GM12878 (cell line): Measurements from ENCODE around the gene SUPT6H. TPM values are rescaled to one million over a fixed set of nuclear protein-coding genes. Genes with fewer than 3 reads are reported as not detected.
"Not testable (repeated sequence)": the region's sequence is repeated elsewhere in the genome, so short reads cannot be mapped to it uniquely, and the experiment has no call there.

Source experiments
- ATAC-seq: fragments of 200-7000 bp; cut with Tn5 transposase; 3 replicates; pipeline ENCODE4 v1.9.1; 2020; ENCODE audit warnings: mild to moderate bottlenecking, moderate library complexity
- BruUV-seq: library from RNA; stranded (reverse); fragments of 400-500 nt; replicated peaks from 2 replicates; lab custom pipeline; 2021; lab: Mats Ljungman, UMichigan
- CTCF ChIA-PET: fragments of 300-600 bp; sonication (Branson Sonifier 250); formaldehyde crosslinking; extraction: SDS; loops from one replicate; lab custom pipeline; 2021; ENCODE audit warnings: inconsistent platforms; lab: Yijun Ruan, JAX
- POLR2A ChIA-PET: fragments of 350-600 bp; formaldehyde crosslinking; extraction: SDS; loops from one replicate; lab custom pipeline; 2021; ENCODE audit warnings: inconsistent platforms; lab: Charles Lee
- RAD21 ChIA-PET: fragments of 300-600 bp; sonication (Branson Sonifier 250); formaldehyde crosslinking; loops from one replicate; lab custom pipeline; 2023; ENCODE audit warnings: antibody characterized with exemption; ENCODE audit not compliant: unreplicated experiment; lab: Charles Lee
- SMC1A ChIA-PET: fragments of 300-600 bp; sonication (Branson Sonifier 250); formaldehyde crosslinking; loops from one replicate; lab custom pipeline; 2023; ENCODE audit not compliant: unreplicated experiment, uncharacterized antibody; lab: Charles Lee
- DNase-seq: peaks from one replicate; pipeline ENCODE4 v3.0.0-alpha.2; 2011; ENCODE audit warnings: low read depth, low spot score
- FAIRE-seq: peaks from 3 replicates; lab custom pipeline; 2011; peaks lifted over from hg19 to GRCh38; lab: Jason Lieb, UNC
- H2AFZ ChIP-seq: 2 replicates; pipeline ENCODE4 v1.6.0; 2011; ENCODE audit warnings: low read depth, low read length, control low read depth; ENCODE audit not compliant: control insufficient read depth
- H3K27ac ChIP-seq: 2 replicates; pipeline ENCODE4 v1.5.1; 2011; ENCODE audit warnings: control low read depth; ENCODE audit not compliant: control insufficient read depth, insufficient read depth
- H3K27me3 ChIP-seq, 2 experiments: replicated peaks in 1 of 2; 2 replicates each; pipeline versions ENCODE4 v1.6.0 to v1.6.1; 2011; ENCODE audit warnings: low read length in 1 of 2; ENCODE audit not compliant: control insufficient read depth in 2 of 2, insufficient read depth in 2 of 2
- H3K36me3 ChIP-seq, 2 experiments: 2 replicates each; pipeline ENCODE4 v1.5.1; 2011; ENCODE audit warnings: low read length in 1 of 2; ENCODE audit not compliant: control insufficient read depth in 2 of 2, insufficient read depth in 2 of 2
- H3K4me1 ChIP-seq: 2 replicates; pipeline ENCODE4 v1.6.1; 2011; ENCODE audit warnings: mild to moderate bottlenecking, low read length, moderate library complexity, mixed read lengths; ENCODE audit not compliant: control insufficient read depth, insufficient read depth
- H3K4me2 ChIP-seq: 2 replicates; pipeline ENCODE4 v1.6.0; 2011; ENCODE audit warnings: control low read depth; ENCODE audit not compliant: control insufficient read depth, insufficient read depth
- H3K4me3 ChIP-seq: fragments of 200-600 bp; sonication (generic); 2 replicates; pipeline ENCODE4 v1.5.1; 2016
- H3K79me2 ChIP-seq: 2 replicates; pipeline ENCODE4 v1.6.0; 2011; ENCODE audit warnings: low read length; ENCODE audit not compliant: control insufficient read depth, insufficient read depth
- H3K9ac ChIP-seq: 2 replicates; pipeline ENCODE4 v1.8.0; 2011; ENCODE audit warnings: low read length, control low read depth, mixed read lengths; ENCODE audit not compliant: control insufficient read depth, insufficient read depth
- H3K9me3 ChIP-seq: replicated peaks from 3 replicates; pipeline ENCODE4 v1.5.1; 2011; ENCODE audit warnings: mild to moderate bottlenecking, low read length; ENCODE audit not compliant: control insufficient read depth, insufficient read depth
- H4K20me1 ChIP-seq: 2 replicates; pipeline ENCODE4 v1.6.0; 2011; ENCODE audit not compliant: control insufficient read depth, insufficient read depth
- RBBP5 ChIP-seq: fragments of 200-600 bp; sonication (generic); conservative IDR thresholded peaks from 2 replicates; pipeline ENCODE4 v1.6.1; 2016
- RELA ChIP-seq: fragments of 450-650 bp; IDR thresholded peaks from 2 replicates; pipeline ENCODE4 v1.8.0; 2014; ENCODE audit warnings: borderline replicate concordance; ENCODE audit not compliant: partially characterized antibody
- TCF12 ChIP-seq: IDR thresholded peaks from 2 replicates; pipeline ENCODE4 v1.6.1; 2011; ENCODE audit warnings: low read depth, mild to moderate bottlenecking, low read length
- WGBS: methylation state at CpG from one replicate; pipeline ENCODE4 v1.1.6; 2016; ENCODE audit warnings: low lambda C conversion rate; ENCODE audit not compliant: insufficient replicate concordance, insufficient coverage; ENCODE audit errors: missing lambda C conversion rate; 5-methylcytosine and 5-hydroxymethylcytosine counted together
- in situ Hi-C: fragments of 300-500 bp; cut with MboI; formaldehyde crosslinking; loops from 9 replicates; pipeline ENCODE4 v1.14.3; 2018; ENCODE audit warnings: mixed read lengths
- intact Hi-C: fragments of 100-400 bp; cut with micrococcal nuclease; formaldehyde crosslinking; loops from one replicate; pipeline ENCODE4 v1.14.2; 2022; ENCODE audit not compliant: unreplicated experiment
- polyA plus RNA-seq, 11 experiments: library from polyadenylated mRNA; depleted of rRNA in 4 of 11; unstranded in 6 of 11; stranded (reverse) in 5 of 11; fragments of >200 nt; fragmentation: Nextera tagmentation in 4 of 11; fragmentation: Illumina TruSeq in 1 of 11; extraction: Ambion mirVana in 4 of 11; extraction: Trizol in 1 of 11; gene quantifications; 1 replicate in 1 of 11; 2 replicates in 10 of 11; pipeline versions ENCODE4 v1.2.1 to v1.2.3, GENCODE V29; 2011 to 2016; ENCODE audit warnings: inconsistent platforms in 2 of 11, missing spikeins in 2 of 11, low read depth in 1 of 11
- total RNA-seq, 4 experiments: library from RNA; depleted of rRNA in 3 of 4; stranded (reverse); fragments of >200 nt in 3 of 4; fragmentation: Illumina TruSeq in 1 of 4; extraction: Trizol in 1 of 4; gene quantifications; 2 replicates each; pipeline versions ENCODE4 v1.2.1 to v1.2.3, GENCODE V29; 2013 to 2021
- TF ChIP-seq, protein P1 (sequence below): fragments of 450-650 bp; IDR thresholded peaks from 2 replicates; pipeline ENCODE4 v1.6.1; 2017; ENCODE audit warnings: mild to moderate bottlenecking, moderate library complexity

SUPT6H gene
- total and polyA plus RNA-seq, 10 of the 15 experiments (the other 5 are each of a cell fraction or from before 2014, with no cell fraction given), result 1.7 to 58.8 (median 37.7) TPM

DNA sequence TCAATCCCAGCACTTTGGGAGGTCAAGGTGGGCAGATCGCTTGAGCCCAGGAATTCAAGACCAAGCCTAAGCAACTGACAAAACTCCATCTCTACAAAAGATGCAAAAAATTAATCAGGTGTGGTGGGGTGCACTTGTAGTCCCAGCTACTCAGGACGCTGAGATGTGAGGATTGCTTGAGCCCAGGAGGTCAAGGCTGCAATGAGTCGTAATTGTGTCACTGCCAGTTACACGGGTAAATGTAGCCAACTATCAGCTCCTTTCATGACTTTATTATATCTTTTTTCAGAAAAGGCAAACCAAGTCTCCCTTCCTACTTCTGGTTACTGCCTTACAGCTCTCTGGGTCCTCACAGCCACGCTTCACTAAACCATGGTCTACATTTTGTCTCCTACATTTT is 4.2 kb upstream of the SUPT6H start (continued):
- TF ChIP-seq RBBP5, result no peak
- no peak for TF ChIP-seq RELA
- TF ChIP-seq TCF12, result no peak
- TF ChIP-seq, protein P1, sequence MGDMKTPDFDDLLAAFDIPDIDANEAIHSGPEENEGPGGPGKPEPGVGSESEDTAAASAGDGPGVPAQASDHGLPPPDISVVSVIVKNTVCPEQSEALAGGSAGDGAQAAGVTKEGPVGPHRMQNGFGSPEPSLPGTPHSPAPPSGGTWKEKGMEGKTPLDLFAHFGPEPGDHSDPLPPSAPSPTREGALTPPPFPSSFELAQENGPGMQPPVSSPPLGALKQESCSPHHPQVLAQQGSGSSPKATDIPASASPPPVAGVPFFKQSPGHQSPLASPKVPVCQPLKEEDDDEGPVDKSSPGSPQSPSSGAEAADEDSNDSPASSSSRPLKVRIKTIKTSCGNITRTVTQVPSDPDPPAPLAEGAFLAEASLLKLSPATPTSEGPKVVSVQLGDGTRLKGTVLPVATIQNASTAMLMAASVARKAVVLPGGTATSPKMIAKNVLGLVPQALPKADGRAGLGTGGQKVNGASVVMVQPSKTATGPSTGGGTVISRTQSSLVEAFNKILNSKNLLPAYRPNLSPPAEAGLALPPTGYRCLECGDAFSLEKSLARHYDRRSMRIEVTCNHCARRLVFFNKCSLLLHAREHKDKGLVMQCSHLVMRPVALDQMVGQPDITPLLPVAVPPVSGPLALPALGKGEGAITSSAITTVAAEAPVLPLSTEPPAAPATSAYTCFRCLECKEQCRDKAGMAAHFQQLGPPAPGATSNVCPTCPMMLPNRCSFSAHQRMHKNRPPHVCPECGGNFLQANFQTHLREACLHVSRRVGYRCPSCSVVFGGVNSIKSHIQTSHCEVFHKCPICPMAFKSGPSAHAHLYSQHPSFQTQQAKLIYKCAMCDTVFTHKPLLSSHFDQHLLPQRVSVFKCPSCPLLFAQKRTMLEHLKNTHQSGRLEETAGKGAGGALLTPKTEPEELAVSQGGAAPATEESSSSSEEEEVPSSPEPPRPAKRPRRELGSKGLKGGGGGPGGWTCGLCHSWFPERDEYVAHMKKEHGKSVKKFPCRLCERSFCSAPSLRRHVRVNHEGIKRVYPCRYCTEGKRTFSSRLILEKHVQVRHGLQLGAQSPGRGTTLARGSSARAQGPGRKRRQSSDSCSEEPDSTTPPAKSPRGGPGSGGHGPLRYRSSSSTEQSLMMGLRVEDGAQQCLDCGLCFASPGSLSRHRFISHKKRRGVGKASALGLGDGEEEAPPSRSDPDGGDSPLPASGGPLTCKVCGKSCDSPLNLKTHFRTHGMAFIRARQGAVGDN, result no peak

DNA sequence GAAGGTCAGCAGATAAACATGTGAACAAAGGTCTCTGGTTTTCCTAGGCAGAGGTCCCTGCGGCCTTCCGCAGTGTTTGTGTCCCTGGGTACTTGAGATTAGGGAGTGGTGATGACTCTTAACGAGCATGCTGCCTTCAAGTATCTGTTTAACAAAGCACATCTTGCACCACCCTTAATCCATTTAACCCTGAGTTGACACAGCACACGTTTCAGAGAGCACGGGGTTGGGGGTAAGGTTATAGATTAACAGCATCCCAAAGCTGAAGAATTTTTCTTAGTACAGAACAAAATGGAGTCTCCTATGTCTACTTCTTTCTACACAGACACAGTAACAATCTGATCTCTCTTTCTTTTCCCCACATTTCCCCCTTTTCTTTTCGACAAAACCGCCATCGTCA is 3.7 kb upstream of the SUPT6H start:
- H3K4me3 ChIP-seq, FAIRE-seq, DNase-seq, in situ Hi-C loops, POLR2A ChIA-PET, BruUV-seq, intact Hi-C loops, RAD21 ChIA-PET, H4K20me1 ChIP-seq, H3K36me3 ChIP-seq, H3K9ac ChIP-seq, SMC1A ChIA-PET, H3K27ac ChIP-seq, H3K27me3 ChIP-seq, ATAC-seq, H3K4me1 ChIP-seq, H3K4me2 ChIP-seq, H2AFZ ChIP-seq, CTCF ChIA-PET, H3K9me3 ChIP-seq: not testable (repeated sequence)
- 96% methylated on average over 5 of the region's 8 CpGs for WGBS
- peaks cover 34% of the 10 kb centered on the region for H3K79me2 ChIP-seq

DNA sequence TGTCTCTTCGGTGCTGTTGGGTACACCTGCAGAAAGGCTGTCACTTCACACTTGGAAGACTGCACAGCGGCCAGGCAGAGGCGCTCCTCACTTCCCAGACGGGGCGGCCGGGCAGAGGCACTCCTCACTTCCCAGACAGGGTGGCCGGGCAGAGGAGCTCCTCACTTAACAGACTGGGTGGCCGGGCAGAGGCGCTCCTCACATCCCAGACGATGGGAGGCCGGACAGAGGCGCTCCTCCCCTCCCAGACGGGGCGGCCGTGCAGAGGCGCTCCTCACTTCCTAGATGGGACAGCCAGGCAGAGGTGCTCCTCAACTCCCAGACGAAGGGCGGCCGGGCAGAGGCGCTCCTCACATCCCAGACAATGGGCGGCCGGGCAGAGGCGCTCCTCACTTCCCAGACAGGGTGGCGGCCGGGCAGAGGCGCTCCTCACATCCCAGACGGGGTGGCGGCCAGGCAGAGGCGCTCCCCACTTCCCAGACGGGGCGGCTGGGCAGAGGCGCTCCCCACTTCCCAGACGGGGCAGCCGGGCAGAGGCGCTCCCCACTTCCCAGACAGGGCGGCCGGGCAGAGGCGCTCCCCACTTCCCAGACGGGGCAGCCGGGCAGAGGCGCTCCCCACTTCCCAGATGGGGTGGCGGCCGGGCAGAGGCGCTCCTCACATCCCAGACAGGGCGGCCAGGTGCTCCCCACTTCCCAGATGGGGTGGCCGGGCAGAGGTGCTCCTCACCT is 3.1 kb upstream of the SUPT6H start:
- RAD21 ChIA-PET, H3K36me3 ChIP-seq, SMC1A ChIA-PET, ATAC-seq, H3K4me1 ChIP-seq, POLR2A ChIA-PET, FAIRE-seq, in situ Hi-C loops, H2AFZ ChIP-seq, H3K27ac ChIP-seq, H3K27me3 ChIP-seq, H3K4me2 ChIP-seq, H3K4me3 ChIP-seq, intact Hi-C loops, H3K9ac ChIP-seq, DNase-seq, BruUV-seq, H4K20me1 ChIP-seq, CTCF ChIA-PET, H3K9me3 ChIP-seq: not testable (repeated sequence)
- 97% methylated on average over 45 of the region's 46 CpGs for WGBS
- H3K79me2 ChIP-seq, result peaks cover 40% of the 10 kb centered on the region
